Measurements from ENCODE around the gene ADRB2.
"Not testable (repeated sequence)": the region's sequence is repeated elsewhere in the genome, so short reads cannot be mapped to it uniquely, and the experiment has no call there.

ADRB2 gene

DNA sequence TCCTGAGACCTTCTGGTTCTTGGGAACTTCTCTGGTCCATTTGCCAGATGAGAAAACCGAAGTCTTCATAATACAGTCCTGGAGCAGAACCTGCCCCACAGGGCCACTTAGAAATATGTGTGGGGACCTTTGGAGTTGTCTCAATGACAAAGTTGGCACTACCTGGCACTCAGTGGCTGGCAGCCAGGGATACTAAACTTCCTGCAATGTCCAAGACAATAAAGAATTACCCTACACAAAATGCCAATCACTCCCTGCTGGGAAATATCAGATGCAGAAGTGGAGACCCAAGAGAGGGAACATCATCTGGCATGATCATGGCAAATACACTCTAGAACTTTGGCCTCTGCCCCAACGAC, 29.6 kb downstream of the ADRB2 start:
- no peak for DNase-seq

GRCh38 chr5:148856424-148856823, 30.0 kb downstream of the ADRB2 start:
- no peak for DNase-seq

DNA sequence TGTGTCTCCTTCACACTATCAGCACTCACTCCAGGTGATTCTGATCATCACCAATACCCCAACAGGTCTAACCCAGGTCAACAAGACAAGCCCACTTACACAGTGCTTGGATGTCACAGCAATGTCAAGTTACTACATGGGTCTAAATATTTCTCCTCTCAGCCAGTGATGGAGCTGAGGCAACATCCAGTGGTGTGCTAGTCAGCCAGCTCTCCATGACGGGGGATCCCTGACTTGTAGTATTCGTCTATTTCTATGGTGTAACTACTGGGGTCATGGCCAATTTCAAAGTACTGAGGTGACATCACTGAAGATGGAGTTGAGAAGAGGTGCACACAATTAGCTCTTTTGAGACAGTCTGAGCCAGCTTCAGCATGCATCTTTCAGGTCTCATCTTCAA, 31.1 kb downstream of the ADRB2 start:
- DNase-seq, result no peak

GRCh38 chr5:148858106-148858505, 31.7 kb downstream of the ADRB2 start:
- DNase-seq, result no peak

DNA sequence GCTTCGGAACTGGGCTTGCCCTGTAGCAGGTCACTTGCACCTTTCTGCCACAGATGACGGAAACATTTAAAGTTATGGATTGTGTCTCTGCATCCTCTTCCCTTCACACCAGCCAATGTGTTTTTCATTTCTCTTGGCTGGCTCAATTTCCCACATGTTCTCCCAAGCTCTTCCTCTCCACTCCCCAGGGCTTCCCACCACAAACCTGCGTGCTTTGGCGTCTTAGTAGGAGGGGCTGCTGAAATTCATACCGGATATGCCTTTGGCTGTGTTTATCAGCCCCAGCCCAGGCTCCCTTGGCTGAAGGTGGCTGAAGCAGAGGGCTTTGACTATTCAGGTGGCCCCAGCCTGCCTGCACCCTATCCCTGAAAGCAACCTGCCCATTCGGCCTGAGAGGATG, 32.1 kb downstream of the ADRB2 start:
- no peak for DNase-seq

DNA sequence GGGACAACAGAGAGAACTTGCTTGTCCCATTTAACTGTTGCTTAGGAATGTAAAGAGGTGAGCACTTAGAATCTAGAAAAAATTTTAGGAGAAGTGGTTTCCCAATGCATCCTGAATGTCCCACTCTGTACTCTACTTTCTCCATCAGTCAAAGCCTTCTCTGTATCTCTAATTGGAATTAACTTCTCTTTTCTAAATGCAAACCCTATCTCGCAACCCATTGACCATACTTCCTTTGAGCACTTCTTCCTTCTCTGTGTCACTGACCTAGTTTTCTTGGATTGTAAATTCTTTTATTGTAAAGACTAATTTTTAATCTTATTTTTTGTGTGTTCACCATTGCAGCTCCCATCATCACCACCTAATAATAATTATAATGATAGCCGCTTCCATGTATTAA, 33.3 kb downstream of the ADRB2 start:
- DNase-seq, result no peak

DNA sequence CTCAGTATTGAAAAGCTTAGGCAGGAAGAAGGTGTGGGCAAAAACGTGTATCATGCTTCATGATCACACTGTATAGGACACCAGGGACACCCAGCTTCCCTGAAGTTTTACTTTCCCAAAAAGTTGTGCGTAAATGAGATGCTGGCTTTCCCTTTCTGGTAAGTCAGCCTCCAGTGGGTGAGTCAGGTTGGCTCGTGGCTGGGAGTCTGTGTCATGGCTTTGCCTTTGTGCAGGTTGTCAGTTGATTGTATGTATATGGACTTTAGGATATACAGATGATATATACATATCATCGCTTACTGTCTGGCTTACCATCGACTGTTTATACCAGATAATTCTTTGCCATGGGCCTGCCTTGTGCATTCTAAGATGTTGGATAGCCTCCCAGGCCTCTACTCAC, 34.2 kb downstream of the ADRB2 start:
- no peak for DNase-seq

- DNase-seq, result no peak
Observed at GRCh38 chr5:148861088-148861487, 34.7 kb downstream of the ADRB2 start.

- no peak for DNase-seq
Observed at GRCh38 chr5:148861696-148862095, 35.3 kb downstream of the ADRB2 start.

GRCh38 chr5:148864113-148864841, 37.9 kb downstream of the ADRB2 start:
- no peak for DNase-seq

DNA sequence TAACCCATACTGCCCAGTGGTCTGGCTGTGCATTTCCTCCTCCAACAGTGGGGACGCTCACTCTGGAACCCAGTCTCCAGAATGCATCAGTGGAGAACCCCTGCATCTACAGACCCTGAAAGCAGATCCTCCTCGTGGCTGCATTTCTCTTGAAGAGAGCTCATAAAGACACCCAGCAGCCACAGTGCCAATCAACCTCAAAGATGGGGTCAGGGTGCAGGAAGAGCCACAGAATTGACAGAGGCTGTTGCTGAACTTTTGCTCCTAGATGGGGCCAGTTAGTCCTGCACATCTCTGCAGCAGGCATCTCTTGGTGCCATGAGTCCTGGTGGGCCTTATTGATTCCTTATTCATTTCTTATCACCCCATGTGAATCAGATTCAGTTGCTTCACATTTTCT, 39.6 kb downstream of the ADRB2 start:
- DNase-seq, result no peak

DNA sequence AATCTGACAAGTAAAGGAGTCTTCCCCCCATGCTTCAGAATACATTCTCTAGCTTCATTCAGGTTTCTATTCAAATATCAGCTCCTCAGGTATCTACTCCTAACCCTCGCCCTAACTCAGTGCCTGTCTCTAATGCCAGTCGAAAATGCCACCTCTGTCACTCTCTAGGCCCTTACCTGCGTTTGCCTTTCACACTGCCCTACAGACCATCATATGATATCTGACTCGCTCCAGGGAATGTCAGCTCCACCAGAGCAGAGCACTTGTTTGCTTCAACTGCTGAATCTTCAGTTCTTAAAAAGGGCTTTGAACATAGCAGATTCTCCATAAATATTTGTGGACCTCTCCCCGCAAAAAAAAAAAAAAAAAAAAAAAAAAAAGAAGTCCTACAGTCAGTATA, 46.7 kb downstream of the ADRB2 start:
- DNase-seq, result no peak

GRCh38 chr5:148873690-148874485, 47.5 kb downstream of the ADRB2 start:
- no peak for DNase-seq

DNA sequence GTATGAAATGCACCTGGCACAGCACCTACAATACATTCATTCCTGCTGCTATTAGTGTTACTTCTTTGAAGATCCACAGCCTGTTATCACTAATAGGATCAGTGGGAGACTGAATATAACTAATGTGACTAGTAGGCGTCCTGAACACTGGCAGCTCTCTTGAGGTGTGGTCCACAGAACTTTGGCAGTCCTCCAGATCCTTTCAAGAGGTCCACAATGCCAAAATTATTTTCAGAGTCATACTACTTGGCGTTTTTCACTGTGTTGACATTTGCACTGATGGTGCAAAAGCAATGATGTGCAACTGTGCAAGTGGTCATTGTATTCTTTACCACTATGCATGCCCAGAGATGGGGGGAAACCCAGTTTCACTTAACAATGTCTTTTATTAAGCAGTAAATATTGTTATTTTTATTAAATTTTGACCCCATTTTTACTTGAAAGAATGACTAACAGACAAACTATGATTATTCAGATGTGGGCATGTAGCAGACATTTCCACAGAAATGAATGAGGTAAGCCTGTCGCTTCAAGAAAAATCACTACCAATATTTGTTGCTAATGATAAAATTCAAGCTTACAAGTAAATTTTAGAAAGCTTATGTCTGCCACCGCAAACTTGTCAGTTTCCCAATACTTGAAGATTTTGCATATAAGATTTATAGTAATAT, 48.9 kb downstream of the ADRB2 start:
- no peak for DNase-seq

GRCh38 chr5:148877436-148877835, 51.0 kb downstream of the ADRB2 start:
- DNase-seq, result not testable (repeated sequence)
